HG03135 (cell line): ENCODE measurements around the gene NAT10.
"Not testable (repeated sequence)": the region's sequence is repeated elsewhere in the genome, so short reads cannot be mapped to it uniquely, and the experiment has no call there.

ENCODE experiments used
- ATAC-seq: cut with Tn5 transposase; IDR thresholded peaks from one replicate; pipeline ENCODE4 v1.9.1; 2021; ENCODE audit warnings: mild to moderate bottlenecking, moderate library complexity; ENCODE audit not compliant: unreplicated experiment

Gene NAT10

GRCh38 chr11:34166806-34167740, 61.6 kb downstream of the NAT10 start:
- ATAC-seq, result no peak

DNA sequence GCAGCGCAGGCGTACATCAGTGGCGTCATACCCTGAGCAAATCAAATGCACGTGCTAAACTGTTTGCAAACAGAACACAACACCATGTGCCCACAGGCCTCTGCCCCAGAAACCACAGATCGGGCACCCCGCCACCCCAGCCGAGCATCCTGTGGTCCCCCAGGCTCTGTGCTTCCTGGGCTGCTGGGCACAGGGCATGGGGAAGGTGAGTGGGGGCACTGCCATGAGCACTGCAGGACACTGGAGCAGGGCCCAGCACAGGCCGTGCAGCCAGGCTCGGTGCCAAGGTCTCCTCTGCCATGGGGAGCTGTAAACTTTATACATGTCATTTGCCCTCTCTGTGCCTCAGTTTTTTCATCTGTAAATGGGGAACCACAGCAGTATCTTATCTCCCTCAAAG, 62.5 kb downstream of the NAT10 start:
- no peak for ATAC-seq

DNA sequence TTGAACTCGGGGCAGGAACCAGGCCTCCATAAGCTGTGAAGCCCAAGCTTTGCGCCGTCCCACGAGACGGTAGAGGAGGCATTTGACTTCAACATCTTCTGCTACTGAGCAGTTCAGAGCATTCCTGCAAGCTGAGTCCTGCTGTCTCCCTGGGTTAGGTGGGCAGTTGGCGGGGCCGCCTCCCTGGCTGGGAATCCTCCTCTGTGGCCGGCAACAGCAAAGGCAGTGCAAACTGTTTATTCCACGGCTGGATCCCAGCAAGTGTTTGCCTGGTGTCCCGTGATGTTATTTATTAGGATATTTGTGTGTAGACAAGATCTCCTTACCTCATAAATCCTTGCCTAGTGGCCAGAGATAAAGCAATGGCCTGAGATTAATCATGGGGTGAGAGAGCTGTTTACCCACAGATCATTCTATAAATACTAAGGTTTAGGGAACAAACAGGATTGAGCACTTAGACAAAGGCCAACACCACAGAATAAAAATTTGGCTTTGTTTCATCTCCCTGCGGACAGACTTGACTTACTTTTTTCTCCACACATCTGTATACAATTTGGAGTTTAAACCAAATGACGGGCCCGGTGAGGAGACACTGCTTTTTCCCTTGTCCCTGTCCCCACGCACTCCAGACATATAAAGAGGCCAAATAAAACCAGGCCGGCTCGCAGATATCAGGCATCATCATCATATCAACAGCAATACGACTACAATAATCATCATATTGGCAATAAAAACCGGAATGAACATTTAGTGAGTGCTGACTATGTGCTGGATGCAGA, 63.4 kb downstream of the NAT10 start:
- no peak for ATAC-seq

- no peak for ATAC-seq
These were observed 64.3 kb downstream of the NAT10 start for GRCh38 chr11:34169686-34170085.

GRCh38 chr11:34173050-34173449, 67.6 kb downstream of the NAT10 start:
- no peak for ATAC-seq

GRCh38 chr11:34174412-34175041, 69.1 kb downstream of the NAT10 start:
- peak; percentile 79 for ATAC-seq

GRCh38 chr11:34175284-34176019, 70.0 kb downstream of the NAT10 start:
- peak; percentile 47 for ATAC-seq

DNA sequence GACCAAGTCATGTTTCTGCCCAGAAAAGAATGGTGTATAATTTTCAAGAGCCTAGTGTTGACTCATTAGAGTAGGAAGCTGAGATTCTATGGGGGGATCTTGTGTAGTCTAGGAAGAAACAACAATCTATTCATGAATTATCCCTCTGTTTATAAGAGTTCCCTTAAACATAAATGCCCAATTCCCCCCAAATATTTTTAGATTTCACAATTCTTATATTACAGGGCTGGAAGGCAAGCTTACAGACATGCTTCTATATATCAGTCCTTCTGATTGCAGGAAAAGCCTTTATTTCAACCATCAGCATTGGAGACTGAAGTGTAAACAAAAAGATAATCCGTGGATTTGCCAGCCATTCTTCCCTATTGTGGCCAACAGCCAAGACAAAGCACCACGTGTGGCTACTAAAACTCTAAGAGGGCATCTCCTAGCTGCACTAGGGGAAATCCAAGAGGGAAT, 71.4 kb downstream of the NAT10 start:
- no peak for ATAC-seq

GRCh38 chr11:34178209-34178821, 72.9 kb downstream of the NAT10 start:
- no peak for ATAC-seq

DNA sequence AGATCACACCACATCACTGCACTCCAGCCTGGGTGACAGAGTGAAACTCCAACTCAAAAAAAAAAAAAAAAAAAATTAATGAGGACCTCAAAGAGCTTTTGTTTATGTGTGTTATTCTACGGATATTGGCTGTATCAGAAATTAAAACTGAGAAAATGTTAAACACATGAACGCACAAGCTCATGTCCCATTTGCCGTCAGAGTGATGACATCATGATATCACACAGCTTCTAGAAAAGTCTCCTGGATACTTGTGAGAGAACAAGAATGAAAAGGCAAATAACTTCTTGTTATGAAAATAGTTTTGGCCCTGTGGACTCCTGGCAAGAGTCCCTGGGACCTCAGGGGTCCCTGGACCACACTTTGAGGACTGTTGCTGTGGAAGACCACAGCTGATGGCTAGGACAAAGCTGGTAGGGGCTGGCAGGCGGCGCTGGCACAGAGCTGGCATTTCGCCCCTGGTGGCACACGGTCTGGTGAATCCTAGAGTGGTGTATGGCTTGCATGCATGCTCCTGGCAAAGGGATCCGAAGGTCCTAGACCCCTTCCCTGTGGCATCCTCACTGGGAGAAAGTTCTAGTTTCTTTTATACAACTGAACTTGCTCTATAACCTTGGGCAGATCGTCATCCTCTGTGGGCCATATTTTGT, 73.7 kb downstream of the NAT10 start:
- no peak for ATAC-seq

DNA sequence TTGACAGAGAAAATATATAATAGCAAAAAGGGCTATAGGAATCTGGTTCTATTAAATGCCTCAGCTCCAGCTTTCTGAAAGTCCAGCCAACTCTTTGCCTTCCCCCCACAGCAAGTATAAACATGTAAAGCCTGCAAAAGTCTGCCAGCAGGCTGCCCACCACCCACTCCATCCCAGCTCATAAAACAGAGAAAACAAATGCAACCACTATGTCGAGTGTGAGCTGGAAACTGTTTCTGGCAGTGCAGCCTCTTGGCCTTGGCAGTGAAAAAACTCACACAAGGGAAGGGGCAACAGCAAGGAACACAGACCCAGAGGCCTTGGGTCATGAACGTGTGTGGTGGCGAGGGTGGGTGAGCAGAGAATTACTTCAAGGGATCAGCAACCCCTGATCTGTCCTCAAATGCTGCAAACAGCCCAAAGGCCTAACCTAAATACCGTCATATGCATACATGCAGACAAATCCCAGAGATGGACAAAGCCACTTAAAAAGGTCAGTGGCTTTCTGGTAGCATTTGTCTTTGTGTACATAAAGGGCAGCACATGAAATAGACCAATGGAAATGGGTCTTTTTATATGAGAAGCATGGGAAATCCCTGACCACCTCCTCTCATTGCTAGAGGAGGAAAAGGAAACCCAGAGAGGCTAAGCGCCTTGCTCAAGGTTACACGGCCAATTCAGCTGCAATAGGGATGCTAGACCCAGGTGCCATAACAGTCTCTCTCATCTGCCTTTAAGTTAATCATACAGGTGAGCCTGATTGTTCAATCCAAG, 74.8 kb downstream of the NAT10 start:
- ATAC-seq, result no peak

DNA sequence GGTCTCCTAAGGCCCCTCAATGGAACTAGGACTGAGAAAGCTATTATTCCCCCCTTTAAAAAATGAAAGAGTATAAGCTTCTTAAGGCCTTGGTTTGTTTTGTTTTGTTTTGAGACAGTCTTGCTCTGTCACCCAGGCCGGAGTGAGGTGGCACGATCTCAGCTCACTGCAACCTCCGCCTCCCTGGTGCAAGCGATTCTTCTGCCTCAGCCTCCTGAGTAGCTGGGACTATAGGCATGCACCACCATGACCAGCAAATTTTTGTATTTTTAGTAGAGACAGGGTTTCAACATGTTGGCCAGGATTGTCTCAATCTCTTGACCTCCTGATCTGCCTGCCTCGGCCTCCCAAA, 75.4 kb downstream of the NAT10 start:
- not testable (repeated sequence) for ATAC-seq

DNA sequence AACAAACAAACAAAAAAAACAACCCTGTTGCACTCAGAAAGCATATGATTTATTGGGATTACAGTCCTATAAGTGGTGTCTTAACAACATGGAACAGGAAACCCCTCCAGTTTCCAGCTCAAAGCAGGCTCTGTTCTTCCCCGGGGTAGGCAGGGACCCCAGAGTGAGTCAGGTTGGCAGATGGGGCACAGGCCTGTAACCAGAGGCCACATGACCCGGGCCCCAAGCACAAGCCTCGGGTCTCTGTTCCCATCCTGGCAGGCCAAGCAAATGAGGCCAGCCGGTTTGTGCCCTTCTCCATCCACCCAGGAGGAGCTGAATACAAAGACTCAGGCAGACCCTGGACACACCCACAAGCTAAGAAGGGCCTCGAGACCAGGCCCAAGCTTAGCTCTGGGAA, 75.8 kb downstream of the NAT10 start:
- no peak for ATAC-seq

DNA sequence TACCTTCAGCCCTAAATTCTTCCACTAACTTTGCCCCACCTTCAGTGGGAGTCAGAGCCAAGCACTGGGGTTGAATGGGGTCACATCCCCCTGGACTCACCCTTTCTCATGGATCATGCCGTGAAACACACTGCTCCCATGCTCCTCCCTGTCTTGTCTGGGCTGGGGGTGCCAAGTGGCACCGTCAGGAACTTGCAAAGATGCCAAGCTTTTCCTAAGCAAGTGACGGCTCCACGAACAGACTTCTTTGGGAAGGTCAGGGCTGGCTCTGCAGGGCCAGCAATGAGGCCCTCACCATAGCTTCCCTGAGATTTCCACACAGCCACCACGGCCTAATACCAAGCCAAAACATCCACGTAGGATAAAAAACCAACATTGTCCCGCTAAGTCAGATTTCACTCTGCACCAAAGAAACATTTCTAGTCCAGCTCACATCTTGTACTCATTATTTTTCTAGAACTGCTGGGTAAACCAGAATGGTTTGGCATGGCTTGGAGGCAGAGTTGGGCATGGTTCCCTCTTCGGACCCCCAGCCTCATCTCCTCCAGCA, 76.5 kb downstream of the NAT10 start:
- no peak for ATAC-seq

GRCh38 chr11:34182425-34182824, 77.0 kb downstream of the NAT10 start:
- no peak for ATAC-seq

- no peak for ATAC-seq
These were observed 77.7 kb downstream of the NAT10 start for GRCh38 chr11:34182921-34183685.

DNA sequence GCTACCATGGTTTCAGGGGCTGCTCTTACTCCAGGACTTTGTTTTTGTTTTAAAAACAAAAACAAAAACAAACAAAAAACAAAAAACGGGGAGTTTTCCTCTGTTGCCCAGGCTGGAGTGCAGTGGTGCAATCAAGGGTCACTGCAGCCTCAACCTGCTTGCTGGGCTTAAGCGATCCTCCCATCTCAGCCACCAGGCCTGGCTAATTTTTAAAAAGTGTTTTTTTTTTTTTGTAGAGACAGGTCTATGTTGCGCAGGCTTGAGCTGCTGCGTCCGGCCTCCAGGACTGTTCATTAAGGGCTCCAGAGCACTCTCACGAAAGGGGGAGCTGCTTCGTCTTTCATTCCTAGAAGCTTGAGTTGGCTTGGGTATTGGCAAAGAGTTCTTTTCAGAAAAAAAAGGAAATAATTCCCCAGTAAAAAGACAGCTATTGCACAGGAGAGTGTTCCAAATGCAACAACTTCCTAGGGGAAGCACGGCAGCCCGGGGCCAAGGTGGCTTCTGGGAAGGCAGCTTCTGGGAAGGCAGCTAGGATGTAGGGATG, 78.5 kb downstream of the NAT10 start:
- no peak for ATAC-seq

GRCh38 chr11:34184505-34185015, 79.1 kb downstream of the NAT10 start:
- no peak for ATAC-seq
